ENCODE results near the gene ABHD1.
"Not testable (repeated sequence)": the region's sequence is repeated elsewhere in the genome, so short reads cannot be mapped to it uniquely, and the experiment has no call there.

ABHD1 gene

DNA sequence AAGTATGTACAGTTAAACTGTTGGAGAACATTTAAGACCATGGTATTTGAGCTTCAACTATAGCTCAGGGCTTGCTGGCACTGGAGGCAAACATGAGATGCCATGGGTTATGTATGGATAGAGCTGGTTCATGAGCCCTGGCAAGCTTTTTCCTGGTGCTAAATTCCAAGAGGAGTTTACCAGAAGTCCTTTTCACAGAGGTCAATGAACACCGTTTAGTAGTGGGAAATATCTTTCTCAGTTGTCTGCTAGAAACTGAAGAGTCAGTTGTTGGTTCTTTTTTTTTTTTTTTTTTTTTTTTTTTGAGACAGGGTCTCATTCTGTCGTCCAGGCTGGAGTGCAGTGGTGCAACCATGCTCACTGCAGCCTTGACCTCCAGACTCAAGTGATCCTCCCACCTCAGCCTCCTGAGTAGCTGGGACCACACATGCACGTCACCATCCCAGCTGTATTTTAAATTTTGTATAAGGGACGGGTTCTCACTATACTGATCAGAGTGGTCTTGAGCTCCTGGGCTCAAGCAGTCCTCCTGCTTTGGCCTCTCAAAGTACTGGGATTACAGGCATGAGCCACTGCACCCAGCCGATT, 35.7 kb upstream of the ABHD1 start:
- DNase-seq, result no peak

DNA sequence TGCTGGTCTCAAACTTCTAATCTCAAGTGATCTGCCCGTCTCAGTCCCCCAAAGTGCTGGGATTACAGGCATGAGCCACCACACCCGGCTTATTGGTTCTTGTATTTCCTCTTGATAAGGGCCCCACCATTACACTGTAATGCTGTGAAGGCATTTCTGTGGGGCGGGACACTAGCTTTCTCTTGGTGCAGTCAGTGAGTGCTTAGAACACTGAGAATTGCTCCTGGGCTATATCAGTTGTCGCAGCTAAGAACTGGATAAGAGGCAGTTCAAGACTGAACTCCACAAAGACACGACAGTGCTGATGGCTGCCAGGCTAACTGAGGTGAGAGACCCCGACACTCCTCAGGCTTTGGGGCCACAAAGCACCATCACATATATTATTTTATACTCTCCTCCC, 35.0 kb upstream of the ABHD1 start:
- DNase-seq, result no peak

DNA sequence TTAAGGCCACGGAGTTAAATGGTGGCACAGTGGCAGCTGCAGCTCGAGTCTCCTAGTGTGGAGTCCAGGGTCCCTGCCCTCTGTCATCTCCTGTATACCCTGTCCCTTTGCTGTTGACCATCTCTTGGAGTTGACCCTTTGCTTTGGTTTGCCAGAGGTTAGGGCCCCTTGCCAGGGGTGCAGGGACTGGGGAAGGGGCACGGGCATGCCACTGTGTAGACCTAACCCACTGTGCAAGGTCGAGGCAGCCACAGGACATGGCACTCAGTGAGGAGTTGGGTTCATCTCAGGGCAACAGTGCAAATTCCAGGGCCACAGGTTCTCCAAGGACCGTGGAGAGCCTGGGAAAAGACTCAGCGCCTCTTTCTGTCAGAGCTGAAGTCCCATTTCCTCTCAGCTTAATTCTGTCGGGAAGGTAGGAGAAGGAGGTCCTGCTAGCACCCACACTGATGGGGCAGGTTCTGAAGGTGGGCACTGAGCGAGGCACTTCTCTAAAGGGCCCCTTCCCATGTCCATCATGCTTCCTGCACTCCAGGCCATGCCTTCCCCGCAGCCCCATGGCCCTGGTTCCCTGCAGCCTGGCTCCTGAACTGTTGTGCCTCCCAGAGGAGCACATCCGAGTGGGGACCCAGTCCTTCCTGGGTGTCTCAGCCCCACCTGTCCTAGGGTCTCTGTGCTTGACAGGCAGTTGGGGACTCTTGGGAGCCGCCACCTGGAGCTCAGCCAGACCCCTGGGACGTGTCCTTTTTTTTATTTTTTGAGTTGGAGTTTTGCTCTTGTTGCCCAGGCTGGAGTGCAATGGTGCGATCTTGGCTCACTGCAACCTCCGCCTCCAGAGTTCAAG, 34.3 kb upstream of the ABHD1 start:
- no peak for DNase-seq

DNA sequence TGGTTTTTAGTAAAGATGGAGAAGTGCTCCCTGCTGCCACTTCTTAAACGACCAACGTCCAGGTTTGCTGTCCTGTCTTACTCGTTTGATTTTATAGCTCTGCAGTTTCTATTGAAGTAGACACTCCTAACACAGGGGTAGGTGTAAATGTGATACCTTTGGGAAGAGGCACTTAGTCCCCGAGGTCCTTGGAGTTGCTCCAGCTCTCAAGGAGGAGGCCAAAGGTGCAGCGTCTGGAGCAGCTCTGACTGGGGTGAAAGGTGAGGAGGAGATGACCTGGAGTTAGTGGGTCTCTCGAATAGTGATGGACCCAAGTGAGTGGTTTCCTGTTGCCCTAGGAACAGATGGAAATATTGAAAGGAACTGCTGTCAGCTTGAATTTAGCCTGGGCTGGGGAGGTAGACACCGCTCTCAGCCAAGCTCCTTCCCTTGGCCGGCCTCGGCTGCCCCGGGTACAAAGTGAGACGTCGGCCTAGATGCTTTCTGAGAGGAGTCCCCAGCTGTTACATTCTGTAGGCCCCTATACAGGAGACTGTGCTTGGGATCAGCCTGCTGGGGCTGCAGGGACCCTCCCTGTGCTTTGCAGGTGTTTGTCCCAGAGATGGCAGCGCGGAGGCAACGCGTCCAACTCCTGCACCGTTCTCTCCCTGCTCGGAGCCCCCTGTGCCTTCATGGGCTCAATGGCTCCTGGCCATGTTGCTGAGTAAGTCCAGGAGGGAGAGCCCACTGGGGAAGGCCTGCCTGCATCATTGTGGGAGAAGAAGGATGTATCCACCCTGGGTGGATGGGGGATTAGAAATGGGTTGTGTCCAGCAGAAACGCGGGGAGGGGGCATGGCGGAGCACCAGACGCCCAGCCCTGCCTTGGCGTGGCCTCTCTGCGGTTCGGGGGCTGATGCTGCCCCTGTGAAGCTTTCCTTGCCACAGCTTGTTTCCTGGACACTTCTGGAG, 31.6 kb upstream of the ABHD1 start:
- no peak for DNase-seq

DNA sequence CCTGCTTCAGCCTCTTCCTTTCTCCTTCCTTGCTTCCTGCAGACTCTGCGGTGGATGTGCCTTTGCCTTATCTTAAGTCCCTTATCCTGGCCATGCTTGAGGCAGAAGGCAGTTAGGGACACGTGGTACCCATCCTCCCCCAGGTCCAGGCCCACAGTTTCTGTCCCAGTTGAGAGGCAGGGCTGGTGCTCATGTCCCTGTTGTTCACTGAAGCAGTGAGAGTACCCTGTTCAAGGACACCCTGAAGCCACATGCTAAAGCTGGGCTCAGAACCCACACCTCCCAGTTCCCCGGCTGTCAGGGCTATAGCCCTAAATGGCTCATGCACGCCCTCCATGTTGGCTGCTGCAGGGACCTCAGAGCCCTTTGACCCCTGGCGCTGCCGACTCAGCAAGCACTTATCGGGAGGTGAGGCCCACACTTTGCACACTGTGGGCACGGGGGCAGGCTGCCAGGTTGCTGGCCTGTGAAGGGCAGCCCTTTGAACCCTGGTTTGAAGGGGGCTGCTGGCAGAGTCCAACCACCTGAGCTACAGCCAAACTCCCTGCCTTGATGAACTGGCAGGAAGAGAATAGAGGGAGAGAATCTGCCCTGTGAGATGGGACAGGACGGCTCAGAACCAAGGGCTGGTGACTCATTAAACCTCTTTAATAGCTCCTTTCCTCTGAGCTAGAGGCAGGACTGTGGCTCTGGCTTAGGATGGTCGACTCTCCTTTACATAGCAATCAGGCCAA, 30.8 kb upstream of the ABHD1 start:
- no peak for DNase-seq

DNA sequence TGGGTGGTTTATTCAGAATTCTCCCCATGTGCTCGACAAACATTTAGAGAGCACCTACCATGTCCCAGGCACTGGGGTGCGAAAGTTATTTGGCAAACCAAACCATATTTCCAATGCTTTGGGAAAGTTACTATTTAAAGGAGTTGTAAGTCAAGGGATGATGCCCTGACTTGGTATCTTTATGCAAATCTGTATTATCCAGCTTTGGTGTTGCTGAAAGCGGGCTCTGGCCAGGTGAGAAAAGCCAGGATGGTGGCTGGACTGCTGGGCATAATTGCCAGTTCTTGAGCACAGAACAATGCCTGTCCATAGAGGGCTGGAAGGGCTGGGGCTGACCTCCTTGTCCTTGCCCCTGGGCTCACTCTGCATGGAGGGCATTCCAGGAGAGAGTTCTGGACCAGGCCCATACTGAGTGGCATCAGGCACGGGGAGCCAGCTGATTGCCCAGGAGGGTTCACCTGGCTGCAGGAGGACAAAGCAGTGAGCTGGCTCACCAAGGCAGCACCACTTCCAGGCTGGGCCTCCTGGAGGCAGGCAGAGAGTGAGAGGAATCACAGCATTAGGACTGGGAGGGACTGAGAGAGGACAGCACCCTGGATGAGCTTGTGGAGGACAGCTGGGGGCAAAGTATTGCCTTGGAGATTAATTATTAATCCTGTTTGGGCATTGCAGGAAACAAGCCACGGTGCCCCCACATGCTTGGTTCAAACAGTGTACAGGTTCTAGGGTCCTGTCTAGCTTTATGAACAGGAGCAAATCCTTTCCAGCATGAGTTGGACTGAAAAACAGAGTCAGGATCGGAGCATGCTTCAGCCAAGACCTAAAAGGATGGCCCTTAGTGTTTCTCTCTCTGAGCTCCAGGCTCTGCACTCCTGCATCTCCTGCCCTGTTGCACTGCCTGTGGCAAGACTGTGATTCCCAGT, 29.9 kb upstream of the ABHD1 start:
- no peak for DNase-seq

DNA sequence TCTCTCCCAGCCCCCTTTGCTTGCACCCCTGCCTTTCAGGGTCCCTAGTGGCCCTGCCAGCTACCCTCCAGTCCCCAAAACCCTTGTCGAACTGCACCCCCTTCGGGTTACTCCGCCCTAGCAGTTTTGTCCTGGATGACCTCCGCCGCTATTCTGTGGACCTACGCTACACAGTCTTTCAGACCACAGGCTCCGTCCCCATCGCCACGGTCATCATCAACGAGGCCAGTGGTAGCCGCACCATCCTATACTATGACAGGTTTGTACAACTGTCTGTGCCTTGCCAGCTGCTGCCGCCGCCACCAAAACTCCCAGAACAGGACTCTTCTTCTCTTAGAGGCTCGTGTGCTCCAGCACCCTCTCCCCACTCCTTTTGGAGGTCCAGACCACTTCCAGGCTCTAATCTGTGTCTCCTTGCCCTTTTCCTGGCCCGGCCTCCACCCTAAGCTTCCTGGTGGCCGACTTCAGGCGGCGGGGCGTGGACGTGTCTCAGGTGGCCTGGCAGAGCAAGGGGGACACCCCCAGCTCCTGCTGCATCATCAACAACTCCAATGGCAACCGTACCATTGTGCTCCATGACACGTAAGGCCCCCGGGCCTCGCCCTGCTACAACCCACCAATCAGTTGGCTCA, 29.1 kb upstream of the ABHD1 start:
- no peak for DNase-seq

DNA sequence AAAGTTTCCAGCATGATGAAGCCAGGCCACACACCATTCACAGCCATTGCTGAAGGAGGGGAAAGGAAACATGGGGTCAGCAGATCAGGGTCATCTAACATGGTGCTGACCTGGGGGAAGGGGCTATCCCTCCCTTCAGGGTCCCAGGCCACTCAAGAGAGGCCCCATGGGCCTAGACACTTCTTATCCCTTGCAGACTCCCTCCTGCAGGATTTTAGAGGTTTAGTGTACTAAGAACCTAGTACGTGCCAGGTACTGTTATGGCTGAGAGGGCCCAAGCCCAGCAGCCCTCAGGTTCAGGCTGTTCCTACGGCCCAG, 28.2 kb upstream of the ABHD1 start:
- DNase-seq, result no peak

DNA sequence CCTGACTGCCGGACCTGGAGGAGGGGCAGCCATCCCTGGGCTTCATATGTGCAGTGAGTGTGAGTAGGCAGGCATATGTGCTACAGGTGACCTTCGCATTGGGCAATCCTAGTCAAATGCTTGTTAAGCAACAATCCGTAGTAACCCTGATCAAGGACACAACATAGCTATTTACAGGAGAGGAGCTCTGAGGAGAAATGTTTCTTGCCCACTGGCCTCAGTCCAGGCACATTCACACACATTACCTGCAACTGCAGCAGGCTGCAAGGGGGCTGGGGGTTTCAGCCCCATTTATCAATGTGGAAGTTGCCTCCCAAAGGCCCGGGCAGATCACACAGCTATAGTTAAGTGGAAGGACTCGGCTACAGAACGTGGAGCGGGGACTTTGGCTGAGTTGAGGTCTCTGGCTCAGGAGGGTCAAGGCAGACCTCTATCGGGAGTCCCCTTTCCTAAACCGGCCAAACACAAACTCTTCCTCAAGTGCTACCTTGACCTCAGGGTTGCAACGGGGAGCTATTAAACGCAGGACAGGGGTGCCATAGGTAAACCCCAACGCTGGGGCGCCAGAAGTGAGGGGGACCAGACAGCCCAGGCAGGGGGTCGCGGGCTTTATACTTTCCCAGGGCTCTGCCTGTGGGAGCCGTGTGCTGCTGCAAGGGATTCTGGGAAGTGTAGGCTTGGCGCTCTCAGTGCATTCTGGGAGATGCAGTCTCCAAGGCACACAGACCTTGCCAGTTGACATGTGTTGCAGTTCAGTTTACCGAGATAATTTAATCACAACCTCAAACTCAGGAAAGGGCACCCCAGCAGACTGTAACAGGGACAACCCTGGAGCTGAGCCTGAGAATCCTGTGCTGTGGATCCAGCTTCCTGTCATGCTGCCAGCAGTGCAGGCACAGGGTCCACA, 27.6 kb upstream of the ABHD1 start:
- DNase-seq, result no peak

DNA sequence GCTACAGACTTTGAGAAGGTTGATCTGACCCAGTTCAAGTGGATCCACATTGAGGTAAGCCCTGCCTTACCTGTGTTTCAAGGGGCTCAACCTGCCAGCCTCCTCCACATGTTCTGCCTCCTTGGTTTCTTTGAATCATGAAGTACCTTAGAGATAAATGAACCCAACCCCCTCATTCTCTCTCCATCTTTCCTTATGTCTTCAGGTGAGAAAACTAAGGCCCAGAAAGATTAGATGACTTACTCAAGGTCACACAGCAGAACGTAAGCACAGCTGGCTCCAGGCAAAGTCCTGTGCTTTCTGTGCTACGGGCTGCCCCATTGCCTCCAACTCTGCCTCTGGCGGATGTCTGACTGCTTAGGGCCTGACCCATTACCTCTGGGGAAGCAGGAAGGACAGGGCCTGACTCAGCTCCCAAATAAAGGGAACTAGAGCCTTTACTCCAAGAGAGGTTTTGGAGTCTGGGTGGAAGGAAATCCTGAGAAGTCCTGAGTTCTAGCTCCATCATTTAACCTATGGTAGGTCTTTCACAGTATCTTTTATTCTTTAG, 26.8 kb upstream of the ABHD1 start:
- no peak for DNase-seq

DNA sequence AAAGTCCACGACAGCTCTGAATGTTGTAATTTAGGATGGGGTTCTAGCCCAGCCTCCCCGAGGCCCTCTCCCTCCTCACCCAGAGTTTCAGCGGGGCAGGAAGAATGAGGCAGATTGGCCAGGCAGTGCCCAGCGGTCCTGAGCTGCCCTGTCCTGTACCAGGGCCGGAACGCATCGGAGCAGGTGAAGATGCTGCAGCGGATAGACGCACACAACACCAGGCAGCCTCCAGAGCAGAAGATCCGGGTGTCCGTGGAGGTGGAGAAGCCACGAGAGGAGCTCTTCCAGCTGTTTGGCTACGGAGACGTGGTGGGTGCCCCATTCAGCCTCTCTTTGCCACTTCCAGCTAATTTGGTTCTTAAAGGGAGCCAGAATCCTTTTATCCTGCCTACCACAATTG, 26.3 kb upstream of the ABHD1 start:
- no peak for DNase-seq

DNA sequence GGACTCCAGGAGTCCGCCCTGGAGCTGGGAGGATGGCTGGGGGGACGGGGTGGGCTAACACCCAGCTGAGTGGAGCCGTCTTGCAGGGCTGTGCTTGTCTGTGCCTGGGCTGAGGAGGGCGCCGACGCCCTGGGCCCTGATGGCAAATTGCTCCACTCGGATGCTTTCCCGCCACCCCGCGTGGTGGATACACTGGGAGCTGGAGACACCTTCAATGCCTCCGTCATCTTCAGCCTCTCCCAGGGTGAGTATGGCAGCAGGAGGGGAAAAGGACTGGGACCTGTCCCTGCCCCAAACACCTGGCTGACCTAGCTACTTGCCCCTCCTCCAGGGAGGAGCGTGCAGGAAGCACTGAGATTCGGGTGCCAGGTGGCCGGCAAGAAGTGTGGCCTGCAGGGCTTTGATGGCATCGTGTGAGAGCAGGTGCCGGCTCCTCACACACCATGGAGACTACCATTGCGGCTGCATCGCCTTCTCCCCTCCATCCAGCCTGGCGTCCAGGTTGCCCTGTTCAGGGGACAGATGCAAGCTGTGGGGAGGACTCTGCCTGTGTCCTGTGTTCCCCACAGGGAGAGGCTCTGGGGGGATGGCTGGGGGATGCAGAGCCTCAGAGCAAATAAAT, 24.2 kb upstream of the ABHD1 start:
- no peak for DNase-seq

DNA sequence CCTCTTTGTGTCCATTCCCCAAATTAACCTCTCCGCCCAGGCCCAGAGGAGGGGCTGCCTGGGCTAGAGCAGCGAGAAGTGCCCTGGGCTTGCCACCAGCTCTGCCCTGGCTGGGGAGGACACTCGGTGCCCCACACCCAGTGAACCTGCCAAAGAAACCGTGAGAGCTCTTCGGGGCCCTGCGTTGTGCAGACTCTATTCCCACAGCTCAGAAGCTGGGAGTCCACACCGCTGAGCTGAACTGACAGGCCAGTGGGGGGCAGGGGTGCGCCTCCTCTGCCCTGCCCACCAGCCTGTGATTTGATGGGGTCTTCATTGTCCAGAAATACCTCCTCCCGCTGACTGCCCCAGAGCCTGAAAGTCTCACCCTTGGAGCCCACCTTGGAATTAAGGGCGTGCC, 23.6 kb upstream of the ABHD1 start:
- no peak for DNase-seq

DNA sequence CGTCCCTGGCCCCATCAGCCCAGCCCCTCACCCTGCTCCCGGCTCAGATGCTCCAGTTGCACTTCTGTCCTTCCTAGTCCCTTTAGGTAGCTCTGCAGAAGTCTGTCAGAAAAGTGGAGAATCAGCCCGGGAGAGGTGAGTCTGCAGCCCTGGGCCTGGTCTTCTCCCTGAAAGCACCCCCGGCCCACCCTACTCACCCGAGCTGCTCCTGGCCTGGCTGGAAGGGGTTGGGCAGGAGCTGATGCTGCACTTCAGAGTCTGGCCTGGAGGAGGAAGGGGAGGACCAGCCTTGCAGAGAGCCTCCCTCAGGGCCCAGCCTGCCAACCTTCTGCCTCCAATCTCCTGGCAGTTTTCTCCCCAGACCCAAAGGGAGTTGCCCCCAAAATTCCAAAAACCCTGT, 21.3 kb upstream of the ABHD1 start:
- DNase-seq, result no peak

DNA sequence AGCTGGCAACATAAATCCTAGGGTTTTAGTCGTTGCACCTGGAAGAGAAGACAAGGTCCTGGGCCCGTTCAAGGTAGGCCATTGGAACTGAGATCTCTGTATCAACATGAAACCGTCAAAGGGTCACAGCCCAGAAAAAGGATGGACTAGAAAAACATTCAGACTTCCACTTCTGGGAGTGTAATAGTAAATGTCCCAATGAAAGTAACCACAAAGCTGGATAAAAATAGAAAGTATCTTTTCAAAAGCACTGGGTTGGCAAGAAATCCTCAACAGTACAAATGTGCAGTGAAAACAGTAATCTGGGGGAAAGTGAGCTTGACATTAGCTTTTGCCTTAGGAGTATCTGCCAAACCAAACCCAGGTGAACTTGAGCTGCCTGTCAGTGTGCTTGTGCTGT, 17.6 kb upstream of the ABHD1 start:
- DNase-seq, result no peak

DNA sequence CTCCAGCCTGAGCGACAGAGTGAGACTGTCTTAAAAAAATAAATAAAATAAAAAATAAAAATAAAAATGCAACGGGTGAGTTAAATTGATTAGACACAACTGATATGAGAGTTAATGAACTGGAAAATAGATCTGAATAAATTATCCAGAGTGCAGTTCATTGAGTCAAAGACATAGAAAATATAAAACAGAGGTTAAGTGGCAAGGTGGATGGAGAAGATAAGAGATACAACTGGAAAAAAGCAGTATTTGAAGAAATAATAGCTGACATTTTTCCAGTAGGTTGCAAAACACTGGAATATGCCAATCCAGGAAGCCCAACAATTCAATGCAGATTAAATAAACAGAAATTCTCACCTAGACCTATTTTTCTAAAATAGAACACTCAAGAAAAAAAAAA, 15.4 kb upstream of the ABHD1 start:
- no peak for DNase-seq

DNA sequence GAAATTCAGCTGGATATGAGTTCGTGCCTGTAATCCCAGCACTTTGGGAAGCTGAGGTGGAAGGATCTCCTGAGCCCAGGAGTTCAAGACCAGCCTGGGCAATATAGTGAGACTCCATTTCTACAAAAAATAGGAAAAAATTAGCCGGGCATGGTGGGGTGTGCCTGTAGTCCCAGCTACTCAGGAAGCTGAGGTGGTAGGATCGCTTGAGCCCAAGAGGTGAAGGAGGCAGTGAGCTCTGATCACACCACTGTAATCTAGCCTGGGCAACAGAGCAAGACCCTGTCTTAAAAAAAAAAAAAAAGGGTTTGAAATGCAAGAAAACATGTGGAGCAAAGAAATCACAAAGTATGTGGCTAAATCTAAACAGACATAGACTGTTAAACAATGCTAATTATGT, 14.5 kb upstream of the ABHD1 start:
- no peak for DNase-seq

DNA sequence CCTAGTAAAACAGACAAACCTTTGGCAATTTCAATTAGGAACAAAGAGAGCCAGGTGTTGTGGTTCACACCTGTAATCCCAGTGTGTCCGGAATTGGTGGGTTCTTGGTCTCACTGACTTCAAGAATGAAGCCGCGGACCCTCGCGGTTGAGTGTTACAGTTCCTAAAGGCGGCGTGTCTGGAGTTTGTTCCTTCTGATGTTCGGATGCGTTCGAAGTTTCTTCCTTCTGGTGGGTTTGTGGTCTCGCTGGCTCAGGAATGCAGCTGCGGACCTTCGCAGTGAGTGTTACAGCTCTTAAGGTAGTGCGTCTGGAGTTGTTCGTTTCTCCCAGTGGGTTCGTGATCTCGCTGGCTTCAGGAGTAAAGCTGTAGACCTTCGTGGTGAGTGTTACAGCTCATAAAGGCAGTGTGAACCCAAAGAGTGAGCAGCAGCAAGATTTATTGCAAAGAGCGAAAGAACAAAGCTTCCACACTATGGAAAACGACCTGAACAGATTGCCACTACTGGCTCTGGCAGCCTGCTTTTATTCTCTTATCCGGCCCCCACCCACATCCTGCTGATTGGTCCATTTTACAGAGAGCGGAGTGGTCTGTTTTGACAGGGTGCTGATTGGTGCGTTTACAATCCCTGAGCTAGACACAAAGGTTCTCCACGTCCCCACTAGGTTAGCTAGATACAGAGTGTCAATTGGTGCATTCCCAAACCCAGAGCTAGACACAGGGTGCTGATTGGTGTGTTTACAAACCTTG, 12.8 kb upstream of the ABHD1 start:
- not testable (repeated sequence) for DNase-seq
